ENCODE results near the gene SRGN.
"Not testable (repeated sequence)": the region's sequence is repeated elsewhere in the genome, so short reads cannot be mapped to it uniquely, and the experiment has no call there.

SRGN gene

DNA sequence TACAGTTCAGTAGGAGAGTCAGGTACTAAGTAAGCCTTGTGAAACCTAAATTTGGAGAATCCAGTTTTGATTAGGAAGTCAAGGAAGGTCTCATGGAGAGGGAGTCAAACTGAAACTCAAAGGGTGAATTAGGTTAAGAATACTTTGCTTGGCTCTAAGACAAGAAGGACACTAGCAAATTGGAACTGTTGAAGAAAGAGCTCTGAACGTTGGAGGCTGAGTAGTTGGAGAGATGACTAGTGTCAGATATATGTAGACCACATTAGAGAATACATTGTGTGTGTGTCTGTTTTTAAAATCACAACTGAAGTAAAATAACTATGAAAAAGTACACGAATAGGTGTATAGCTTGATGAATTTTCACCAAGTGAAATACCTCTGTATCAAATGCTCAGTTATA lies 42.3 kb downstream of the SRGN start:
- DNase-seq: no peak

DNA sequence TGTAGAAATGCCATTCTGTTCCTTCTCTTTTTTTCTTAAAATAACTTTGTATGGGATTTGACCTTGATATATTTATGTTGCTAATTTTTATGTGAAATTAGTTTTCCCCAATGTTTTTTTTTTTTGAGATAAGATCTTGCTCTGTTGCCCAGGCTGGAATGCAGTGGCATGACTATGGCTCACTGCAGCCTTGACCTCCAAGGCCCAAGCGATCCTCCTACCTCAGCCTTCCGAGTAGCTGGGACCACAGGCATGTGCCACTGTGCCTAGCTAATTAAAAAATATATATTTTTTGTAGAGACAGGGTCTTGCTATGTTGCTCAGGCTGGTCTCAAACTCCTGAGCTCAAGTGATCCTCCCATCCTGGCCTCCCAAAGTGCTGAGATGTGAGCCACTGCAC lies 52.1 kb downstream of the SRGN start:
- DNase-seq: no peak

GRCh38 chr10:69141304-69141703 lies 53.4 kb downstream of the SRGN start:
- DNase-seq: no peak

DNA sequence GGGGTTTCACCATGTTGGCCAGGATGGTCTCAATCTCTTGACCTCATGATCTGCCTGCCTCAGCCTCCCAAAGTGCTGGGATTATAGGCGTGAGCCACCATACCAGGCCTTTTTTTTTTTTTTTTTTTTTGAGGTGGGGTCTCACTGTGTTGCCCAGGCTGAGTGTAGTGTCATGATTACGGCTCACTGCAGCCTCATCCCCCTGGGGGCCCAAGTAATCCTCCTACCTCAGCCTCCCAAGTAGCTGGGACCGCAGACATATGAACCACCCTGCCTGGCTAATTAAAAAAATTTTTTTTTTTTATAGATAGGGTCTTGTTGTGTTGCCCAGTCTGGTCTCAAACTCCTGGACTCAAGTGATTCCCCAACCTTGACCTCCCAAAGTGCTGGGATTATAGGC lies 54.2 kb downstream of the SRGN start:
- not testable (repeated sequence) for DNase-seq

DNA sequence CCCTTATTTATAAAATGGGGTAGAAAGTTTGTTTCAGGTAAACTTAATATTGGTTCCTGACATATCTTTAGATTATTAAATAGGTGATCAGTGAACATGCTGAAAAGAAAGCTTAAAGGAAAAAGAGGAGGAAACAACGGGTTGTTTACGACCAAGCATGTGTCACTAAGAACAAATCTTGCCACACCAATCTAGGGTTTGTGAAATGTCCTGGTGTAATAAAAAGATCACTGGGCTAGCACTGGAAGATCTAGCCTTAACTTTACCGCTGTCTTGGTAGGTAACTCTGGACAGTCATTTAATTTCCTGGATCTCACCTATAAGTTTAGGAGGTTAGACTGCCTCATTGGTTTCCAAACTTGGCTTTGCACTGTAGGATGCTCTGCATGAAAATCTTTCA lies 55.1 kb downstream of the SRGN start:
- no peak for DNase-seq

DNA sequence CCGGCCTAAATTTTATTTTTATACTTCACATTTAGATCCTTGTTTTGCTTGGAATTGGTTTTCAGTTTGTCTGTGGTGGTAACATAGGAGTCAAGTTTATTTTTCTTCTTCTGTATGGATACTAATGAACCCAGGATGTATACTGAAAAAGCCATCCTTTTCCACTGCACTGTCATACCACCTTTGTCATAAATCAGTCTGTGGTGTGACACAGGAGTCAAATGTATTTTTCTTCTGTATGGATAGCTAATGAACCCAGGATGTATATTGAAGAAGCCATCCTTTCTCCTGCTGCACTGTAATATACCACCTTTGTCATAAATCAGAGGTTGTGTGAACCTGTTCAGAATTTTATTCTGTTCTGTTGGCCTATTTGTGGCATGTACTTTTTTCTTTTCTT lies 57.4 kb downstream of the SRGN start:
- no peak for DNase-seq

DNA sequence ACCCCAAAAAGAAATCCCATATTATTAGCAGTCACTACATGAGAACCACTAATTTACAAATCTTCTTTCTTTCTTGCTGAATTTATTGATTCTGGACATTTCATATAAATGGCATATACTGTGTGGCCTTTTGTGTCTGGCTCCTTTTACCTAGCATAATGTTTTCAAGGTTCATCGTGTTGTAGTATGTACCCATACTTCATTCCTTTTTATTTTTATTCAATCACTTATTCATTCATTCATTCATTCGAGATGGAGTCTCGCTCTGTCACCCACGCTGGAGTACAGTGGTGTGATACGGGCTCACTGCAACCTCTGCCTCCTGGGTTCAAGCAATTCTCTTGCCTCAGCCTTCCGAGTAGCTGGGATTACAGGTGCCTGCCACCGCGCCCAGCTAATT lies 58.0 kb downstream of the SRGN start:
- no peak for DNase-seq

GRCh38 chr10:69146759-69147158 lies 58.9 kb downstream of the SRGN start:
- no peak for DNase-seq

- no peak for DNase-seq
Measured at GRCh38 chr10:69151984-69152383, 64.1 kb downstream of the SRGN start.

DNA sequence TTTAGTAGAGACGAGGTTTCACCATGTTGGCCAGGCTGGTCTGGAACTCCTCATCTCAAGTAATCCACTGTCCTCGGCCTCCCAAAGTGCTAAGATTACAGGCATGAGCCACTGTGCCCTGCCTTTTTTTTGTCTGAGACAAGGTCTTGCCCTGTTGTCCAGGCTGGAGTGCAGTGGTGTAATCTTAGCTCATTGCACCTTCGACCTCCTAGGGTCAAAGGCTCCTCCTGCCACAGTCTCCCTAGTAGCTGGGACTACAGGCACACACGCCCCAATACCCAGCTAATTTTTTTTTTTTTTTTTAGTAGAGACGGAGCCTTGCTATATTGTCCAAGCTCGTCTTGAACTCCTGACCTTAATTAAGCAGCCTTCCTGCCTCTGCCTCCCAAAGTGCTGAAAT lies 65.3 kb downstream of the SRGN start:
- no peak for DNase-seq

Data from right kidney (tissue), 1 donor.